Stimulated activated CD8-positive, alpha-beta memory T cell treated with anti-CD3 and anti-CD28 coated beads, Interleukin-7, amount 100 ng/mL, for 1 hour (primary cell): Measurements from ENCODE around the gene RIBC2.
"Not testable (repeated sequence)": the region's sequence is repeated elsewhere in the genome, so short reads cannot be mapped to it uniquely, and the experiment has no call there.

Experiments used
- DNase-seq, 2 donors: peaks; one replicate each; pipeline ENCODE4 v3.0.0-alpha.2; 2020; ENCODE audit warnings: low read depth in 2 of 2

Gene RIBC2

DNA sequence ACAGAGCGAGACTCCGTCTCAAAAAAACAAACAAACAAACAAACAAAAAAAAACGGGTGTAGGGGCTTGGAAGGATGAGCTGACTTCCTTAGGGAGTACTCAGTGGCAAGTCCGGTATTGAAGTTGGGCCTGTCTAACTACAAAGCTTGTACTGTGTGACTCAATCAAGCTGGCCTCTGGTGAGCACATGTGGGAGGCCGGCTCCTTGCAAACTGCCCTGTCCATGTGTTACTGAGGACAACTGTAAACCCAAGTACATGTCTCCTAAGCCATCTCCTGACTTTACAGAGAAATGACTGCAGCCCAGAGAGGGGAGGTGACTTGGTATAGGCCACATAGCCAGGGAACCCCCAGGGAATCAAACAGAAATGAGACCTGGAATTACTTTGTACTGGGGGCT, 11.6 kb downstream of the RIBC2 start:
- DNase-seq, result no peak

DNA sequence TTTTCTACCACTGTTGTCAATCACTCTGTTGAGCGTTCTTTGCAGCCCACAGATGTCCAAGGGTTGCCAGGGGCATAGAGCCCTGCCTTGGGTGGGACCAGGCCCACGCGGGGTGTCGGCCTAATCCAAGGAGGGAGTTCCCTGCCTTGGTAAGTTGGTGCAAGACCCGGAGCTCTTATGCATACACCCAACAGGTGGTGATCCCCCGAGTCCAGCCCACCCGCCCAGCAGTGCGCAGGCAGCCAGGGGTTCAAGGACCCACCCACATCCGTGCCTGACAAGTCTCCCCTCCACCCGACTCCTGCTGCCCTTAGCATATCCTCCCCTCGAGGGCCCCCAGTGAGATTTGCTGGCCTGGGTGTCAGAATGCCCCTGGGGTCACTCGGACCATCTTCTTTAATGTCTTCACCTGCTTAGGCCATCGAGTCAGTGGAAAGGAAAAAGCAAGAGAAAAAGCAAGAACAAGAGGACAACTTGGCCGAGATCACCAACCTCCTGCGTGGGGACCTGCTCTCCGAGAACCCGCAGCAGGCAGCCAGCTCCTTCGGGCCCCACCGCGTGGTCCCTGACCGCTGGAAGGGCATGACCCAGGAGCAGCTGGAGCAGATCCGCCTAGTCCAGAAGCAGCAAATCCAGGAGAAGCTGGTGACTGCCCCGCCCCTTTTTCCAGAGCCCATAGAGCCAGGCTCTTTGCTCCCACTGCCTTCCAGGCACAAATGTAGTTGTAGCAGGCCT, 12.2 kb downstream of the RIBC2 start:
- DNase-seq, result no peak

DNA sequence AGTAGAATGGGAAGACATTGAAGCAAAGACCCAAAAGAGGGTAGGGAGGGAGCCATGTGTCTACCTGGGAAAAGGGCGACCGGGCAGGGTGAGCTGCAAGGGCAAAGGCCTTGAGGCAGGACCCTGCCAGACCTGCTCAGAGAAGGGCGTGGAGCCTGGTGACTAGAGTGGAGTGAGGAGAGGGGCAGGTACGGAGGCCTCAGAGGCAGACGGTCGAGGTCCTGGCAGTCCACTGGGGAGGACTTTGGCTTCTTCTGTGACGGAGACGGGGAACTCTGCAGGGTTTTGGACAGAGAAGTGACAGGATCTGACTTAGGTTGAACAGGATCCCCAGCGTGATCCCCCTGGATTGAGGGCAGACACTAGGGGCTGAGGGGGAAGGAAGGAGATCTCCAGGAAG, 12.9 kb downstream of the RIBC2 start:
- DNase-seq, result no peak

DNA sequence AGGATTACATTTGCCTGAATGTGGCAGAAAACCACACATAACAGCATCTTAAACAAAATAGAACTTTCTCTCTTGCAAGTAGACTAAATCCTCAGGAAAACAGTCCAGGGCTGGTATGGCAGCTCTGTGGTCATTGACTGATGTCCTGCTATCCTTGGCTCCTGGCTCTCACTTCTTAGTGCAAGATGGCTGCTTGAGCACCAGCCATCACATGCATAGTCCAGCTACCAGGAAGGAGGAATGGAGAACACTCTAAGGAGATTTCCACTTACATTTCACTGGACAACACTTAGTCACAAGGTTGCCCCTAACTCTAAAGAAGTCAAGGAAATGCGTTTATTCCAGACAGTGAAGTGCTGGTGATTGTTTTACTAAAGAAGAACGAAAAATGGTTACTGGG, 13.6 kb downstream of the RIBC2 start:
- DNase-seq, result no peak

DNA sequence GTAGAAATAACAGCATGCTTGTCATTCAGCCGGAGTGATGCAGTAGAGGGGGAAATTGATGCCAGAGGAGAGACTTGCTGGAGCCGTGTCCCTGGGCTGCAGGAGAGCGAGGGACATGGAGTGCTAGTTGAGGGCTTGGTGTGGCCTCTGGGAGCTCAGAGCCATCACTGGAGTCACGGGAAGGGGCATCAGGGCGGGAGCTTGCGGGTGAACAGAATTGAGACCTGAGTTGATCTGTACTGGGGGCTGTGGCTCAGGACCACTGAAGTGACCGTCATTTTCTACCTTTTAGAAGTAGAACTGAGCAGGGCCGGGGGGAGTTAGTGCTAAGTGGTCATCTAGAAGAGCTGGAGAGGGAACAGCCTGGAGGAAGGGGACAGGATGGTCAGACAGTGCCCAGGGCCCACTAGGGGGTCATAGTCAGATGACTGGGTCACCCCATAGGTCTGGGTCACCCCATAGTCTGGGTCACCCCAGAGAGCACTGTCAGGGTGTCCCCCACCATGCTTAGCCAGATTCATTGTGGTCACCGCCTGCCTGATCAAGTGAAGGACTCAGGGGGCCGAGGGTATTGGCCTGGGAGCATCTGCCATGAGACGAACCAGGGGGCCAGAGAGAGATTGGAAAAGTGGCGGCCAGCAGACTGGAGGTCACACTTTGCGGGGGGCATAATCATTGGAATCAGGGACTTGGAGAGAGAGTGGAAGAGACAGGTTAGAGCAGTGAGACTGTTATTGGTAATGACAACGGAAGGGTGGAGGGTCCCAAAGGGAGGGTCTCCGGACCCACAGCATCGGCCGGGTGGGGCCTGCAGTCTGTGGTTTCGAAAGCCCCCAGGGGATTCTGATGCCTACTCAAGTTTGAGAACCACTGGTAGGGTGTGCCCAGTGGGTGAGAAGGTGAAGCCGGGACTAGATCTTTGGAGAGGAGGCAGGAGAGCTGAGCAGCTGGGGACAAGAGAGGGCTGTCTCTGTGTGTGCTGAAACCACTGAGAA, 15.2 kb downstream of the RIBC2 start:
- DNase-seq, result no peak

DNA sequence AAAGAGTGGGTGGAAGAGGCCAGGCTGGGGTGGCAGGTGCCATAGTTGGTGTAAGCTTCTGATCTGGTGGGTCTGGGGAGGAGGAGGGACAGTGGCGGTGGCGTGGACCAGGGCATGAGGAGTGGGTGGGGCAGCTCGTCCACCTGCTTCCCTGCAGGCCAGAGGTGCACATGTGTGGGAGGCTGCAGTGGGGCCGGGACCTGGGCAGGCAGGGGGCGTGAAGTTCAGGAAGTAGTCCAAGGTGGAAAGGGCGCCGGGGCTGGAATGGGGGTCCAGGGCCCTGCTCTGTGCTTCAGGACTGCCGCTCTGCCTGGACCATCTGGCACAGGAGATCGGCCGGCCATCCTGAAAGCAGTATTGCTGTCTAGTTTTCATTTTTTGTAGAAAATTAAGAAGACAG, 15.9 kb downstream of the RIBC2 start:
- DNase-seq, result no peak

DNA sequence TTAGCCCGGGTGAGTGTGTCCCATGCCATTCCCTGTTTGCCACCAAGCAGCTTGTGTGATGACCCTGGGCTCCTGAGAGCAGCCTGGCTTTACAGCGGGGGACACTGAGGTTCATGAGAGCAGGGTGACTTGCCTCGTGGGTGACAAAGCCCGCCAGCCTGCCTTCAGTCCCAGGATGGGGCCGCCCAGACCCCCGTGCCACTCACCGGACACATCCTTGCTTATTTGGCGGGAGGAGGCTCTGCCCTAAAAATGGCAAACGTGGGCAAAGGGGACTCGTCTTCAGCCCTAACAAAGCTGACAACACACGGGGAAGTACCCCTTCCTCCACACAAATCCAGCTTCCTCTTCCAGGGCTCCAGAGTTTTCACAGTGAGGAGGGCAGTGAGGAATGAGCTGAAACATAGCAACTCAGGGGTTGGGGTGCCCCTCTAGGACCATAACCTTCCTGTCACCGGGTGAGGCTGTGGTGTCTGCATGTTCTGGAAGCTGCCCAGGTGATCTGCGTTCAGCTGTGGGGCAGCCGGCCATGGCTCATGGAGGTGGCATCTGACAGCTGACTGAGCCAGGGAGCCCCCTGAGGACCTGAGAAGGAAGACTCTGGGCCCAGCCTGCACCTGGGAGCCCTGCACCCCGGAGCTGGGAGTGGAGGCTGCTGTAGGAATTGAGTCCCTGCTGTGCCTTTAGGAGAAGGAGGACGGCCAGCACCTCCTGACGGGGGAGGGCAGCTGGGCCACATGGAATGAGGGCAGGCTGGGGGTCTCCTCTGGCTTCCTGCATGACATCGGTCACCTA, 16.7 kb downstream of the RIBC2 start:
- no peak for DNase-seq

DNA sequence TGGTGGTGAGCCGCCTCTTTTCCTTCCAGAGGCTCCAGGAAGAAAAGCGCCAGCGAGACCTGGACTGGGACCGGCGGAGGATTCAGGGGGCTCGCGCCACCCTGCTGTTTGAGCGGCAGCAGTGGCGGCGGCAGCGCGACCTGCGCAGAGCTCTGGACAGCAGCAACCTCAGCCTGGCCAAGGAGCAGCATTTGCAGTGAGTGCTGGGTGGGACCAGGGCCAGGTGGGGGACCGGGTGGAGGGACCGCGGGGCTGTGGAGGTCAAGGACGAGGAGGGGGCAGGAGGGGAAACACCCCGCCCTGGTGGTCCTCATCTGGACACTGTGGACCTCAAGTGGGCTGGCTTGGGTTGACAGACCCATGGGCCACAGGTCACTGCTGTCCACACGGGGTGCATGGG, 17.4 kb downstream of the RIBC2 start:
- no peak for DNase-seq

DNA sequence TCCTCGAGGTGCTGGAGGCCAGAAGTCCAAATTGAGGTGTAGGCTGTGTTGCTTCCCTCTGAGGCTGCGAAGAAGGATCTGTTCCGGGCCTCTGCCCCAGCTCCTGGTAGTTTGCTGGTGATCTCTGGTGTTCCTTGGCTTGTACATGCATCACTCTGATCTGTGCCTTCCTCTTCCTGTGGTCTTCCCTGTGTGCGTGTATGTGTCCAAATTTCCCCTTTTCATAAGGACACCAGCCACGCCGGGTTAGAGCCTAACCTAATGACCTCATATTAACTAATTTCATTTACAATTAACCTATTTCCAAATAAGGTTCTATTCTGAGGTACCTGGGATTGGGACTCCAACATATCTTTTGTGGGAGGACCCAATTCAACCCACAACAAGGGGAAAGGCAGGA, 21.5 kb downstream of the RIBC2 start:
- DNase-seq, result no peak

DNA sequence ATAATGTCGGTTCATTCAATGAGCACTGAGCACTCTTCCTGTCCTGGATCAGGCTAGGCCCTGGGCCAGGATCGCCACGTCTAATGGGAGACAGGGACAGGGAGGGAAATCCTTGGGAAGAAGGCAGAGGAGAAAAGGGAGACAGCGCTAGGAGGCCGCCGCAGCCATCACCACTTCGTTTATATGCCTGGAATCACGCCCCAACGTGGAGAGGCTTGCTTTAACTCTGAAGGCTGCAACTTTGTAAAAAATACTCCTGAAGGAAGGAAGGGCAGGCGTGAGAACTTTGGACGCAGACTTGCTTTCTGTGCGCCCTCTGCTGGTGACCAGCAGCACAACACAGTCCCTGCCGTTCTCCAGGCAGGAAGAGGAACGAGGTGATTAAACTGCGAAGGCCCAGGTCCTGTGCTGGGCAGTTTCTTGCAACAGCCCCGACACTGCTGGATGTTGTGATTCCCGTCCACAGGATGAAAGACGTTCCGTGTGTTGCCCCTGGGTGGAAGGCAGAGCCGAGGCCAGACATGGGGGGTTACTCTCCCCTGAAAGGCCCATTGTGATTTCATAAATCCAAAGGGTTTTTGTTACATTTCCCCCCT, 22.1 kb downstream of the RIBC2 start:
- peak; percentile 58 to 68 for DNase-seq

DNA sequence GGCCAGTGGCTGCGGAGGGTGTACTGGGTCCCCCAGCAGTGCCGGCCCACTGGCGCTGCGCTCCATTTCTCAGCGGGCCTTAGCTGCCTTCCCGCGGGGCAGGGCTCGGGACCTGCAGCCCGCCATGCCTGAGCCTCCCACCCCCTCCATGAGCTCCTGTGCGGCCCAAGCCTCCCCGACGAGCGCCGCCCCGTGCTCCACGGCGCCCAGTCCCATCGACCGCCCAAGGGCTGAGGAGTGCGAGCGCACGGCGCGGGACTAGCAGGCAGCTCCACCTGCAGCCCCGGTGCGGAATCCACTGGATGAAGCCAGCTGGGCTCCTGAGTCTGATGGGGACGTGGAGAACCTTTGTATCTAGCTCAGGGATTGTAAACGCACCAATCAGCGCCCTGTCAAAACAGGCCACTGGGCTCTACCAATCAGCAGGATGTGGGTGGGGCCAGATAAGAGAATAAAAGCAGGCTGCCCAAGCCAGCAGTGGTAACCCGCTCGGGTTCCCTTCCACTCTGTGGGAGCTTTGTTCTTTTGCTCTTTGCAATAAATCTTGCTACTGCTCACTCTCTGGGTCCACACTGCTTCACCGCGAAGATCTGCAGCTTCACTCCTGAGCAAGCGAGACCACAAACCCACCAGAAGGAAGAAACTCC, 23.5 kb downstream of the RIBC2 start:
- DNase-seq, result not testable (repeated sequence)

DNA sequence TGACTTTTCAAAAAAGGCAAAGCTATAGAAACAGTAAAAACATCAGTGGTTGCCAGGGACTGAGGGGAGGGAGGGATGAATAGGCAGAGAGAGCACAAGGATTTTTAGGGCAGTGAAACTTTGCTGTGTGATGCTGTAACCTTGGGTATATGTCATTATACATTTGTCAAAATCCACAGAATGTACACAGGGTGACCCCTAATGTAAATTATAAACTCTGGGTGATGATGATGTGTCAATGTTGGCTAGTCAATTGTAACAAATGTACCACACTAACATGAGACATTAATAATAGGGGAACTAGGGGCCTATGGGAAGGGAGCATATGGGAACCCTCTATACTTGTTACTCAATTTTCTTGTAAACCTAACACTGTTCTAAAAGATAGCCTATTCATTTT, 24.8 kb downstream of the RIBC2 start:
- no peak for DNase-seq

DNA sequence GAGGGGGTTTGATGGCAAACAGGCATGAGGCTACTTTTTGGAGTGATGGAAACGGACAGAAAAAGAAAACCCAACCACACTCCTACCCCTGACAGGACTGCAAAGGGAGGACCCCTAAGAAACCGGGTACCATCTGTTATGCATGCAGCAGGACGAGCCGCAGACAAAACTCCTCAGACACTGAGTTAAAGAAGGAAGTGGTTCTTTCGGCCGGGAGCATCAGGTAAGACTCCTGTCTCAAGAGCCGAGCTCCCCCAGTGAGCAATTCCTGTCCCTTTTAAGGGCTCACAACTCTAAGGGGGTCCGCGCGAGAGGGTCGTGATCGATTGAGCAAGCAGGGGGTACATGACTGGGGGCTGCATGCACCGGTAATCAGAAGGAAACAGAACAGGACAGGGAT, 27.2 kb downstream of the RIBC2 start:
- not testable (repeated sequence) for DNase-seq

DNA sequence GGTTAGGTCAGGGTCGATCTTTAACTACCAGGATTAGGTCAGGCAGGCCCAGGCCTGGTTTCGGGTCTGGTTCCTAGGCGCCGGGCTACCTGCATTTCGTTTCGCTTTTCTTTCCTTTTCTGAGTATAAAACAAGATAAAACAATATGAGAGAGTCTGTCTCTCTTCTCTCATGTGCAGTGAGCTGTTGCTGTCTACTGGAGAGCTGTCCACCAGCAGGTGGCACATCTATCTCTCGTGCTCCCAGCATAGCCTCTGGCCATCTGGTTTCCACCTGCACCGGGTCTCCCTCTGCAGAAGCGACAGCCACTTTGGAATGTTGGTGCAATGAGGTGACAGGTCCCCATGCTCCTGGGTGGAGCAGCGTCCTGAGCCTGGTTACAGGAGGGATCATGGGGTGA, 27.6 kb downstream of the RIBC2 start:
- DNase-seq, result no peak

DNA sequence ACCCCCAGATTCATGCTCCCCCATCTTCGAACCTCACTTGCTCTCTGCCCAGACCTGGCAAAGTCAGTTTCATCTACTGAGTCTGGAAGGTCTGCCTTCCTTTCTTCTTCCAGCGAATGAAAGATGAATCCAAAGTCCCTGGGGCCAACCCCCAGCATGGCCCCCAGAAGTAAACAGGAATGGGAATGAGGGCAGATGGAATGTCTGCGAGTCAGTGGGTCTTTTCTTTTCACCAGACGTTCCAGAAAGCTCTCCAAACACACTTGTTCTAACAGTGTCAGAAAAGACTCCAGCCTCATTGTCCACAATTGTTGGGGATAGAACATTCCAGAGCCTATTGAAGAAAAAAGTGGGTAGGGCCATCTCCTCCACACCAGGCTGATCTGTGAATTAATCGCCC, 28.6 kb downstream of the RIBC2 start:
- DNase-seq, result no peak

DNA sequence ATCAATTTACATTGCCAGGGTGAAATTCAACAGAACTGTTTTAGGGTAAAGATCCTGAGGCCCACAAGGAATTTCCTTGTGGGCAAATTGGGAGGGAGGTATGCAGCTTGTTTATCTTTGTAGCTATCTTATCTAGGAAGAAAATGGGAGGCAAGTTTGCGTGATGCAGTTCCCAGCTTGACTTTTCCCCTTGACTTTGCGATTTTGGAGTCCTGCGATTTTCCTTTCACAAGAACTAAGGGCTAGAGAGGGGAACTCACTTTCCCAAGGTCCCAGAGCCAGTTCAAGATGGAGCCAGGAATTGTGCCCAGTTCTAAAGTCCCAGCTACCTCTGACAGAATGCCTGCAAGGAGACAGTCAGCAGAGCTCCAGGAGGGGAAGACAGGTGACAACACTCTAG, 30.7 kb downstream of the RIBC2 start:
- no peak for DNase-seq

DNA sequence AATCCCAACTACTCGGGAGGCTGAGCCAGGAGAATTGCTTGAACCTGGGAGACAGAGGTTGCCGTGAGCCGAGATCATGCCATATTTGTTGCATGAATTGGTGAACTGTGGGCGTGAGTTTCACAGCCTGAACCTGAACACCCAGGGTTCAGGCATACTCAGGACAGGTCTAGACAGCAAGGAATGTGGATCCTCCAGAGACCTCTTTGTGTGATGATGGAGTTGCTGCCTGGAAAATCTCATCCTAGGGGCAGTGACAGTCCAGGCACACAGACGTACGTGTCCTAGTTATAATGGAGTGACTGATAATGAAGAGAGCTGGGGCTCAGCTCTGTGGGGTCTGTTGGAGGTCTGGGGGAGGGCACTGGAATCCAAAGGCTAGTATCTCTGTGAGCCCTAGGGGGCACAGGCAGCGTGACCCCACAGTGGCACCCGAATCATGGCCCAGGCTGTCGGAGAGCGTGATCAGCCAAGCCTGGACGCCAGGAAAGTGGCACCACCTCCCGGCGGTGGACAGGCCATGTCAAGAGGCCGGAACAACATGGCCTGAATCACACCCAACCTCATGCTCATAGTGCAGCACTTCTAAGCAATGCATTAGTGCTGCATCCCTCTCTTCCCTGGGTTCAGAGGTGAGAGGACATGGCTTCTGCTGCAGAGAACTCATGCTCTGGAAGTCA, 31.7 kb downstream of the RIBC2 start:
- no peak for DNase-seq

DNA sequence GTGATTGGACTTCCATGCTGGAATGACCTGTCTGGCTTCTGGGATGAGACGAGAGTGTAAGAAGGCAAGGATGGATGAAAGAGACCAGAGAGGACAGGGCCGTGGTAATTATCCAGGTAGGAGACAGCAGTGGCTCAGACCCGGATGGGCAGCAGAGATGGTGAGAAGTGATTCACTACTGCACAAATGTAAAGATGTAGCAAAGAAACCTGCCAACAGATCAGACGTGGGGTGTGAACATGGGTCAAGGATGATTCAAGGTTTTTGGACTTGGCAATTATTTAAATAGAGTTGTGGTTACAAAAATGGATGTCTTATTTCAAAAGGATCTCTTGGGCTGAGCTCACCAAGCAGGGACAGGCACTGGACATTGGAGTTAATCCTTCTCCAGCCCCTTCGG, 32.7 kb downstream of the RIBC2 start:
- no peak for DNase-seq

DNA sequence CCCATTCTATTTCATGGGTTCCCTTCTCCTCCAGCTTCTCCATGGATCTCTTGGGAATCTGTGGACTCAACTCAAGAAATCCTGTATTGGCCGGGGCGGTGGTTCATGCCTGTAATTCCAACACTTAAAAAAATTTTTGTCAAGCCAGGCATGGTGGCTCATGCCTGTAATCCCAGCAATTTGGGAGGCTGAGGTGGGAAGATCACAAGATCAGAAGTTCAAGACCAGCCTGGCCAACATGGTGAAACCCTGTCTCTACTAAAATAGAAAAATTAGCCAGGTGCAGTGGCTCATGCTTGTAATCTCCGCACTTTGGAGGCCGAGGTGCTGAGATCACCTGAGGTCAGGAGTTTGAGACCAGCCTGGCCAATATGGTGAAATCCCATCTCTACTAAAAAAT, 34.1 kb downstream of the RIBC2 start:
- DNase-seq, result not testable (repeated sequence)

DNA sequence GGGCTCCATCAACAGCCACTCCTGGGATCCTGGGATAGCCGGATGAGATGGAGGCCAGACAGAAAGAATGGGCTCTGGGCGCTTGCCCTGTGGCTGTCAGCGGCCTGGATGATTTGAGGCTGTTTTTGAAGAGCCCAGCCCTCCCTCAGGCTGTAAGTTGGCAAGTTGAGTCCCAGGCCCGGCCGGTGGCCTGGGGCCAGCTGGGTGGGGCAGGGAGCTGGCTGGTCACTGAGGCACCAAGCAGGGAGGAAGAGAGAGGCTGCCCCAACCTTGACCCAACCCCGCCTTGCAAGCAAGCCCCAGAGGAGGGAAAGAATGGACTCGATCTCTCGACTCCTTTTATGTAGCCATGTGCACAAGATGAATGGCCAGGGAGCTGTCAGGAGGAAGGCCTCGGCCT, 34.9 kb downstream of the RIBC2 start:
- no peak for DNase-seq

DNA sequence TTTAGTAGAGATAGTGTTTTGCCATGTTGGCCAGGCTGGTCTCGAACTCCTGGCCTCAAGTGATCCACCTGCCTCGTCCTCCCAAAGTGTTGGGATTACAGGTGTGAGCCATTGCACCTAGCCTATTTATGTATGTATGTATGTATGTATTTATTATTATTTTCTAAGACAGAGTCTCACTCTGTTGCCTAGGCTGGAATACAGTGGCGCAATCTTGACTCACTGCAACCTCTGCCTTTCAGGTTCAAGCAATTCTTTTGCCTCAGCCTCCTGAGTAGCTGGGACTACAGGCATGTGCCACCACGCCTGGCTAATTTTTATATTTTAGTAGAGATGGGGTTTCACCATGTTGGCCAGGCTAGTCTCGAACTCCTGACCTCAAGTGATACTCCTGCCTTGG, 35.9 kb downstream of the RIBC2 start:
- not testable (repeated sequence) for DNase-seq
